Smooth muscle cell of the umbilical artery (primary cell): ENCODE results near the gene OR13C8. TPM values are rescaled to one million over a fixed set of nuclear protein-coding genes. Genes with fewer than 3 reads are reported as not detected.

Experiments
- total RNA-seq: library from RNA; depleted of rRNA; stranded (reverse); fragments of >200 nt; gene quantifications from 2 replicates; pipeline ENCODE4 v1.2.3, GENCODE V29; 2014

Gene OR13C8, protein sequence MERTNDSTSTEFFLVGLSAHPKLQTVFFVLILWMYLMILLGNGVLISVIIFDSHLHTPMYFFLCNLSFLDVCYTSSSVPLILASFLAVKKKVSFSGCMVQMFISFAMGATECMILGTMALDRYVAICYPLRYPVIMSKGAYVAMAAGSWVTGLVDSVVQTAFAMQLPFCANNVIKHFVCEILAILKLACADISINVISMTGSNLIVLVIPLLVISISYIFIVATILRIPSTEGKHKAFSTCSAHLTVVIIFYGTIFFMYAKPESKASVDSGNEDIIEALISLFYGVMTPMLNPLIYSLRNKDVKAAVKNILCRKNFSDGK
- total RNA-seq, result not detected in 2 replicates

GRCh38 chr9:104568868-104569267, at the start of gene OR13C8:
Gene OR13C8 (plus strand): TSS chr9:104569168. CDS start chr9:104569168, 0 bp downstream.

DNA sequence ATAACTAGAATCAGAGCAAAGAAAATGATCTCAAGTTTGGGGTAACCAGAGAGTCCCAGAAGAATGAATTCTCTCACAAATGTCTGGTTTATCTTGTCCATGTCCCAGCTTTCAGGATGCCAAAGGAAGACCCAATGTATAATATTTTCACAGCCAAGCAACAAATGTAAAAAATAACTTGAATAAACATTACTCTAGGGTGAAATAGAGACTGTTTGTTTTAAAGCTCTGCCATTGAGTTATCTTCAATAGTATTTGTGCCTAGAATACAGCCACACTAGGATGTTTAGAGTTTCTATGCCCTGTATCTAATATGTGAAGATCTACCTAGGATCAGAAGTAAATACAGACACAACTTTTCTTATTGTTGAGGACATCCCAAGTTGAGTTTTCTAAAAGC, 41.9 kb upstream of the OR13C8 start, which contains the start of gene OR13C4:
Gene OR13C4, minus strand, starts transcription at position 101 of the 400 bp plus-strand sequence. Its CDS starts 0 bp downstream, at position 101.

GRCh38 chr9:104536756-104537155, 32.2 kb upstream of the OR13C8 start, which contains the start of gene OR13C3:
Gene OR13C3 (minus strand): TSS chr9:104536856. CDS start chr9:104536723, 133 bp downstream.

DNA sequence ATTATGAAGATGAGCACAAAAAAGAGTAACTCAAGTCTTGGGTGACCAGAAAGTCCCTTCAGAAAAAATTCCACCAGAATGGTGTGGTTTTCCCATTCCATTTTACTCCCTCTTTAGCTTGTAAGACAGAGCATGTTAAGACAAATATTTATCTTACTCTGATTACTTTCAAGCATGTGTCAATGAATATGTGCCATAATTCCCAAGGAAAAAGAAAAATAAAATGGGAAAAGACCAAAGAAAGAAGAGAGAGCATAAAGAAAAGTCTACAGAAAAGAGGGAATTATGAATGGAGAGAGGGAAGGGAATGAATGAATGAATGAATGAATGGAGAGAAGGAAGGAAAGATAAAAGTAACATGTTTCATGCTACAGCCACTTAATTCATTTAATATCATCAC, 30.3 kb downstream of the OR13C8 start, which contains the start of gene OR13C5:
Gene OR13C5, minus strand, starts transcription at position 101 of the 400 bp plus-strand sequence. Its CDS starts 0 bp downstream, at position 101.

GRCh38 chr9:104605527-104605926, 36.6 kb downstream of the OR13C8 start, which contains the start of gene OR13C2:
Gene OR13C2 (minus strand): TSS chr9:104605627. CDS start chr9:104605627, 0 bp downstream.

GRCh38 chr9:104618104-104618503, 49.1 kb downstream of the OR13C8 start, which contains the start of gene OR13C9:
Gene OR13C9 (minus strand): TSS chr9:104618204. CDS start chr9:104618204, 0 bp downstream.

Other genes starting within 250 kb of the OR13C8 start
- not detected in 2 replicates for gene OR13F1, start 64.9 kb upstream of the OR13C8 start, total RNA-seq
- gene OR13C4, start 42.0 kb upstream of the OR13C8 start, total RNA-seq, result not detected in 2 replicates
- not detected in 2 replicates for gene OR13C3, start 32.3 kb upstream of the OR13C8 start, total RNA-seq
- not detected in 2 replicates for gene OR13C5, start 30.2 kb downstream of the OR13C8 start, total RNA-seq
- not detected in 2 replicates for gene OR13C2, start 36.5 kb downstream of the OR13C8 start, total RNA-seq
- not detected in 2 replicates for gene OR13C9, start 49.0 kb downstream of the OR13C8 start, total RNA-seq
- not detected in 2 replicates for gene OR13D1, start 125.3 kb downstream of the OR13C8 start, total RNA-seq
- 37.9 and 42.2 TPM in 2 replicates for gene NIPSNAP3A, start 178.5 kb downstream of the OR13C8 start, total RNA-seq
- 0.46 and 0.59 TPM in 2 replicates for gene NIPSNAP3B, start 195.0 kb downstream of the OR13C8 start, total RNA-seq